Measurements from ENCODE around the gene UBTD1. TPM values are rescaled to one million over a fixed set of nuclear protein-coding genes. Genes with fewer than 3 reads are reported as not detected.

UBTD1 gene
- total RNA-seq, 1 donor from 2014 or later, result 37.5 TPM

DNA sequence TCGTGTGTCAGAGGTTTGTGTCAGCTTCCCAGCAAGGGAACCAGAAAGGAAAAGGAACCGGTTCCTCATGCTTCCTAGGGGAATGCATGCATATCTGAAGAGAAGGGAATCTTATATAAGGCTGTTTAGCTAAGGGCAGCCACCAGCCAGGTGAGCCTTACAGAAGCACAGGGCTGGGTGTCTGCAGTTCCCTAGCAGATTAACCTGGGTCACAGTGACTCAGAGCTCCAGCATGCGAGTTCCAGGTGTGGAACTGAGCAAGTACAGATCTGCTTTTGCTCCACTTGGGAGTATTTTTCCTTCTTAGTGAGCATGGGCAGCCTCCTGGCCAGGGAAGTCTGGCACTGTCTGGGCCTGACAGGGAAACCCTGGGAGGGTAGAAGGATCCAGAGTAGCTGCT lies 72.9 kb downstream of the UBTD1 start:
- Histone ChIP-seq H3K4me1 (peaks cover 14% of the 10 kb centered on the region), H3K27ac (peak overlapping the region; percentile 42), H3K4me3 (no peak overlapping the region), H3K36me3 (peaks cover 31% of the 10 kb centered on the region), H3K9me3 (no peaks in the 10 kb centered on the region), H3K27me3 (no peaks in the 10 kb centered on the region)
- intact Hi-C loops (cut with DNase I), result no loop called here
- DNase-seq (no peak), ATAC-seq (peak; percentile 67)
- TF ChIP-seq, protein P1, sequence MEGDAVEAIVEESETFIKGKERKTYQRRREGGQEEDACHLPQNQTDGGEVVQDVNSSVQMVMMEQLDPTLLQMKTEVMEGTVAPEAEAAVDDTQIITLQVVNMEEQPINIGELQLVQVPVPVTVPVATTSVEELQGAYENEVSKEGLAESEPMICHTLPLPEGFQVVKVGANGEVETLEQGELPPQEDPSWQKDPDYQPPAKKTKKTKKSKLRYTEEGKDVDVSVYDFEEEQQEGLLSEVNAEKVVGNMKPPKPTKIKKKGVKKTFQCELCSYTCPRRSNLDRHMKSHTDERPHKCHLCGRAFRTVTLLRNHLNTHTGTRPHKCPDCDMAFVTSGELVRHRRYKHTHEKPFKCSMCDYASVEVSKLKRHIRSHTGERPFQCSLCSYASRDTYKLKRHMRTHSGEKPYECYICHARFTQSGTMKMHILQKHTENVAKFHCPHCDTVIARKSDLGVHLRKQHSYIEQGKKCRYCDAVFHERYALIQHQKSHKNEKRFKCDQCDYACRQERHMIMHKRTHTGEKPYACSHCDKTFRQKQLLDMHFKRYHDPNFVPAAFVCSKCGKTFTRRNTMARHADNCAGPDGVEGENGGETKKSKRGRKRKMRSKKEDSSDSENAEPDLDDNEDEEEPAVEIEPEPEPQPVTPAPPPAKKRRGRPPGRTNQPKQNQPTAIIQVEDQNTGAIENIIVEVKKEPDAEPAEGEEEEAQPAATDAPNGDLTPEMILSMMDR (IDR thresholded peaks at IDR 0.05), result no peak

DNA sequence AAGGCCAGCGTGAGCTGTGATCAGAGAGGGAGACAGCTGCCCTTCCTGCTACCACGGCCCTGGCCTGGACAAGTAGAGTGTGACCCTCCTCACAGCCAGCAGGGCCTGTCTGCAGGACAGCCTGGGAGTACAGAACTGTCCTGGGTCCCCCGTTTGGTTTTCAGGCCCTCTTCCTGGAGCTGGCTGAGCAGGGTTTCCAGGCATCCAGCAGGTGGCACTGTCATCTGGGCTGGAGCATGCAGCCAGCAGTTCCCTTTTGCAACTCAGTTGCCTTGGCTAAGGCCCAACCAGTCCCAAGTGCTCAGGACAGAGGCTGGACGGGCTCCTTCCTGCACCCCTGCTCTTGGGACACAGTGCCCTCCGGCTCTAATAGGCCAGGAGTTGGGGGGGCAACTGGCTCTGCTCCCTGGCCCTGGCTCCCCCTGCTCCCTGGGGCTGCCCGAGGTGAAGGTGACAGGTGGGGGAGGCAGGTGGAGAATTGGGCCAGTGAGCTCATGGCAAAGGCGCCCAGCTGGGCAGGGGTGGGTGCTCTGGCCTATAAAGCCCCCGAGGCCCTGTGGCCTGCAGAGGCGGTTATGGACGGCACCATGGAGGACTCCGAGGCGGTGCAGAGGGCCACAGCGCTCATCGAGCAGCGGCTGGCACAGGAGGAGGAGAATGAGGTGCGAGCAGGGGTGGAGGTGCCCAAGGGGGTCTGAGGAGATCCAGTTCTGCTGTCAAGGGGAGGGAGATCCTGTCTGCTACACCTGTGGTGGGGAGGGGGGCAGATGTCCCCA lies 73.7 kb downstream of the UBTD1 start, which contains the start of gene ANKRD2:
ANKRD2 (plus strand) TSS at position 566 of the 776 bp plus-strand sequence; CDS start at position 576, 10 bp downstream.
- TF ChIP-seq, protein P1 (IDR thresholded peaks at IDR 0.05), result peak; percentile 79
- peaks cover 14% of the 10 kb centered on the region for H3K4me1 ChIP-seq
- no peak within 1 kb of the TSS for H3K4me3 ChIP-seq
- H3K9me3 ChIP-seq, result no peaks in the 10 kb centered on the region
- DNase-seq (peak; percentile 83), ATAC-seq (peak; percentile 83)
- intact Hi-C loops (cut with DNase I), result no loop called here
- peak within 1 kb of the TSS; percentile 42 for H3K27ac ChIP-seq
- H3K27me3 ChIP-seq, result no peaks in the 10 kb centered on the region
- H3K36me3 ChIP-seq, result peaks cover 31% of the 10 kb centered on the region

DNA sequence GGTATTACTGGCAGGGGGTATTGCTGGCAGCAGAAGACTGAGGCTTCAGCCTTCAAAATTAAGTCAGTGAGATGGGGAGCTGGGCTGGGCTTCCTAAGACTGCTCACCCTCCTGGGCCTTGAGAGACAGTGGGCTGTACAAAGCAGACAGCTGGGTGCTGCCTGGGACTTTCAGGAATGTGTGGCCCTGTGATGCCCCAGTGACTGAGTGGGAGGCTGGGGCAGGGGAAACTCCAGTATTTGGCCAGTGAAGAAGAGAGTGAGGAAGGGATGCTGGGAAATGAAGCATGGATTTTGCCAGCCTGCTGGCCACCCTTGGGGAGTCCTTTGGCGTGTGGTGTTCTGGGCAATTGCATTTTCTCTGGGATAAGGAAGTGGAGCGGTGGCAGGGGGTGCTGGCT lies 74.3 kb downstream of the UBTD1 start:
- H3K4me1 ChIP-seq, result peaks cover 14% of the 10 kb centered on the region
- H3K4me3 ChIP-seq, result no peak overlapping the region
- ATAC-seq, result no peak
- H3K27me3 ChIP-seq, result no peaks in the 10 kb centered on the region
- intact Hi-C loops (cut with DNase I), result no loop called here
- H3K27ac ChIP-seq, result peak overlapping the region; percentile 42
- TF ChIP-seq, protein P1 (IDR thresholded peaks at IDR 0.05), result no peak
- no peaks in the 10 kb centered on the region for H3K9me3 ChIP-seq
- no peak for DNase-seq
- peaks cover 31% of the 10 kb centered on the region for H3K36me3 ChIP-seq

DNA sequence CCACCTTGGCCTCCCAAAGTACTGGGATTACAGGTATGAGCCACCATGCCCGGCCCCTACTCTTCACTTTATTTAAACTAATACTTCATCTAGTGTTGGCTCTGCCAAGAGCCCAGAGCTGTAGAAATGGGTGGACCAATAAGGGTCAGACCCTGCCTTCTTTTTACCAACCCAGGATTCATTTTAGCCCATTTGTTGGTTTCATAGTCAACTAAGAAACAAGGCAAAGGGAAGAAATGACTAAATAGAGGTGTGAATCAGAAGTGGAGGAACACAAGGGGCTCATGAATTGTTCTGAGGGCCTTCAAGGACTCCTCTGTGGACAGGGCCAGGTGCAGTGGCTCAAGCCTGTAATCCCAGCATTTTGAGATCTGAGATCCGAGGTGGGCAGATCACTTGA lies 74.9 kb downstream of the UBTD1 start:
- H3K36me3 ChIP-seq, result peaks cover 28% of the 10 kb centered on the region
- H3K4me3 ChIP-seq, result no peak overlapping the region
- H3K27ac ChIP-seq, result no peak overlapping the region
- TF ChIP-seq, protein P1 (IDR thresholded peaks at IDR 0.05), result no peak
- no peaks in the 10 kb centered on the region for H3K27me3 ChIP-seq
- ATAC-seq (no peak), DNase-seq (no peak)
- intact Hi-C loops (cut with DNase I), result no loop called here
- H3K4me1 ChIP-seq, result peaks cover 14% of the 10 kb centered on the region
- no peaks in the 10 kb centered on the region for H3K9me3 ChIP-seq

DNA sequence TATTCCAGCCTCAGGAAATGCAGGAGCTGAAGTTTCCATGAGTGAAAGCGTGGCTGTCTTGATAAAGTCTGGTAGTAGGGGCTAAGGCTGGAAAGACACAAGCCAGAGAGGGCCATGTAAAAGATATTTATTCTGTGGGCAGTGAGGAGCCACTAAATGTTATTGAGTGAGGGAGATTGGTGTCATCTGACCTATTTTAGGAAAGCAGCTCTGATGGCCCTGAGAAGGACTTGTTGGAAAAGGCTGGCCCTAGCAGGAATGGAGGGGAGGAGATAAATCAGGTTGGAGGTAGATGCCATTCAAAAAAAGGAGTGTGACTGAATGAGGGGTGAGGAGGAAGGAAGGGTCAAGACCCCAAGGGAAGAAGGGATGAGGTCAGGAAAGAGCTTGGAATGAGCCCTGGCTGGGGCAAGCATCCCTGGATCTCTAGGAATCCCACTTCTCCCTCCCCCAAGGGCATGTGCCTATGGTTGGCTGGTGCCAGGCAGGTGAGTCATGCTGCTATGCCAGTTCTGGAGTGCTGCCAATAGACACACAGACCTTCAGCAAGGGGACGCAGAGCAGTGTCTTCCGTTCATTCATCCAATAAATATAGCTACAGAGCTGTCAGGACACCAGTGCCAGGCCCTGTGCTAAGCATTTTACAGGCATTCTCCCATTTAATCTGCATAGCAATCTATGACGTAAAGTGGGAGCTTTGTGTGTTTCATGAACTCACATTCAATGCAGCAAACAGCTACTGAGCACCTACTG lies 75.8 kb downstream of the UBTD1 start:
- intact Hi-C loops (cut with DNase I), result no loop called here
- DNase-seq, result peak; percentile 80
- Histone ChIP-seq H3K27me3 (no peaks in the 10 kb centered on the region), H3K4me3 (no peak overlapping the region), H3K36me3 (peaks cover 19% of the 10 kb centered on the region), H3K4me1 (peaks cover 14% of the 10 kb centered on the region), H3K9me3 (no peaks in the 10 kb centered on the region), H3K27ac (peak overlapping the region; percentile 24)
- ATAC-seq, result peak; percentile 71
- TF ChIP-seq, protein P1 (IDR thresholded peaks at IDR 0.05), result no peak
